ENCODE data around the gene FBXW9.

The FBXW9 gene

DNA sequence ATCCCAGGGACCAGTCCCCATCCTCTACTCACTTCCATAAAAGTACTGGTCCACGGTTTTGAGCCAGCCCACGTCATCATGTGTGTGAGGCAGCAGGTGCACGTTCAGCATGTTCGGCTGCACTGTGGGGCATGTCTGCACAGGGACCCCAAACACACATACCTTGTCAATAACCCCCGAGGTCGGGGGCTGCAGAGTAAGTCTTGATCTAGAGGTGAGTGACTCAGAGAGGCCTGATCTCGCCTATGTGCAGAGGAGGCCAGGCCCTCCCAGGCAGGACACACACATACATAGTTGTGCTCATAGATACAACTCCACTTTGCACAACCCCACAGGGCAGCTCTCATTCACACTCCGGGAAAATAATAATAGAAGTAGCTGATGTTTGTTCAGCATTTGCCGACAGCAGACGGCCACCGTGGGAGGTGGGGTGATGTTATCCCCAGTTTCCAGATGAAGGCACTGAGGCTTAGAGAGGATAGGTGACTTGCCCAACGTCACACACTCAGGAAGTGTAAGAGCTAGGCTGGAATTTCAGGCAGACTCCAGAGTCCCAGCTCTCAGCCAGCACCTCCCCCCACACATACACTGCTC lies 30.7 kb downstream of the FBXW9 start:
- peak overlapping the region; percentile 68 for H3K4me3 ChIP-seq (ENCODE audit: control insufficient read depth, low read depth, low read length)
- TF ChIP-seq, protein P1, sequence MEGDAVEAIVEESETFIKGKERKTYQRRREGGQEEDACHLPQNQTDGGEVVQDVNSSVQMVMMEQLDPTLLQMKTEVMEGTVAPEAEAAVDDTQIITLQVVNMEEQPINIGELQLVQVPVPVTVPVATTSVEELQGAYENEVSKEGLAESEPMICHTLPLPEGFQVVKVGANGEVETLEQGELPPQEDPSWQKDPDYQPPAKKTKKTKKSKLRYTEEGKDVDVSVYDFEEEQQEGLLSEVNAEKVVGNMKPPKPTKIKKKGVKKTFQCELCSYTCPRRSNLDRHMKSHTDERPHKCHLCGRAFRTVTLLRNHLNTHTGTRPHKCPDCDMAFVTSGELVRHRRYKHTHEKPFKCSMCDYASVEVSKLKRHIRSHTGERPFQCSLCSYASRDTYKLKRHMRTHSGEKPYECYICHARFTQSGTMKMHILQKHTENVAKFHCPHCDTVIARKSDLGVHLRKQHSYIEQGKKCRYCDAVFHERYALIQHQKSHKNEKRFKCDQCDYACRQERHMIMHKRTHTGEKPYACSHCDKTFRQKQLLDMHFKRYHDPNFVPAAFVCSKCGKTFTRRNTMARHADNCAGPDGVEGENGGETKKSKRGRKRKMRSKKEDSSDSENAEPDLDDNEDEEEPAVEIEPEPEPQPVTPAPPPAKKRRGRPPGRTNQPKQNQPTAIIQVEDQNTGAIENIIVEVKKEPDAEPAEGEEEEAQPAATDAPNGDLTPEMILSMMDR (conservative IDR thresholded peaks at IDR 0.05; ENCODE audit: control insufficient read depth, insufficient read depth, low read depth, low read length), result no peak
- DNase-seq (ENCODE audit: low read depth), result no peak

- DNase-seq (ENCODE audit: low read depth), result no peak
- no peak overlapping the region for H3K4me3 ChIP-seq (ENCODE audit: control insufficient read depth, low read depth, low read length)
Observed at GRCh38 chr19:12665281-12665573, 31.2 kb downstream of the FBXW9 start.

GRCh38 chr19:12664406-12665280 lies 31.8 kb downstream of the FBXW9 start:
- peak; percentile 35 for DNase-seq (ENCODE audit: low read depth)
- TF ChIP-seq, protein P1 (conservative IDR thresholded peaks at IDR 0.05; ENCODE audit: control insufficient read depth, insufficient read depth, low read depth, low read length), result no peak
- H3K4me3 ChIP-seq (ENCODE audit: control insufficient read depth, low read depth, low read length), result no peak overlapping the region

More at GRCh38 chr19:12665281-12665573, 31.2 kb downstream of the FBXW9 start:
- TF ChIP-seq, protein P1 (conservative IDR thresholded peaks at IDR 0.05; ENCODE audit: control insufficient read depth, insufficient read depth, low read depth, low read length), result no peak

- DNase-seq (ENCODE audit: low read depth), result no peak
- no peak overlapping the region for H3K4me3 ChIP-seq (ENCODE audit: control insufficient read depth, low read depth, low read length)
- TF ChIP-seq, protein P1 (conservative IDR thresholded peaks at IDR 0.05; ENCODE audit: control insufficient read depth, insufficient read depth, low read depth, low read length), result no peak
Observed at GRCh38 chr19:12660980-12661379, 35.5 kb downstream of the FBXW9 start.

DNA sequence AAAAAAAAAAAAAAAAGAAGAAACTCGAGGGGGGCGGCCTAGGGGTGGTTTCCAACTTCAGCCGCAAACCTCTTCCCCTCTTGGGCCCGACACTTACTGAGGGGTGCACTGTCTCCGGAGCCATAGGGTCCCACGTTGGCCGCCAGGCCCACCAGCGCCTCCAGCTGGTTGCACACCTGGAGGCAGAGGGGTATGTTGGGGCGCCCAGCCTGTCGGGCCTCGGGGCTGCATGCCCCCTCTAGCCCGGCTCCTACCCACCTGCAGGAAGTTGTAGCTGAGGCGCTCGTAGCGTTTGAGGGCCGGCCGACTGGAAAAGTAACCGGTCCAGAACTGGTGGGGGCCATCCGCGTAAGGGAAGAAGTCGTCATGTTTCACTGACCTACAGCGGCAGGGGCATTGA lies 38.5 kb downstream of the FBXW9 start:
- TF ChIP-seq, protein P1 (conservative IDR thresholded peaks at IDR 0.05; ENCODE audit: control insufficient read depth, insufficient read depth, low read depth, low read length), result no peak
- no peak for DNase-seq (ENCODE audit: low read depth)
- no peak overlapping the region for H3K4me3 ChIP-seq (ENCODE audit: control insufficient read depth, low read depth, low read length)

- DNase-seq (ENCODE audit: low read depth), result no peak
- TF ChIP-seq, protein P1 (conservative IDR thresholded peaks at IDR 0.05; ENCODE audit: control insufficient read depth, insufficient read depth, low read depth, low read length), result no peak
- H3K4me3 ChIP-seq (ENCODE audit: control insufficient read depth, low read depth, low read length), result no peak overlapping the region
Observed at GRCh38 chr19:12656899-12657571, 39.4 kb downstream of the FBXW9 start.

All from fibroblast of mammary gland (primary cell).